Measurements from ENCODE around the gene MINPP1. TPM values are rescaled to one million over a fixed set of nuclear protein-coding genes. Genes with fewer than 3 reads are reported as not detected.

MINPP1 gene
- total RNA-seq, 4 donors from 2014 or later: 9.7 to 20.1 (median 10.1) TPM

DNA sequence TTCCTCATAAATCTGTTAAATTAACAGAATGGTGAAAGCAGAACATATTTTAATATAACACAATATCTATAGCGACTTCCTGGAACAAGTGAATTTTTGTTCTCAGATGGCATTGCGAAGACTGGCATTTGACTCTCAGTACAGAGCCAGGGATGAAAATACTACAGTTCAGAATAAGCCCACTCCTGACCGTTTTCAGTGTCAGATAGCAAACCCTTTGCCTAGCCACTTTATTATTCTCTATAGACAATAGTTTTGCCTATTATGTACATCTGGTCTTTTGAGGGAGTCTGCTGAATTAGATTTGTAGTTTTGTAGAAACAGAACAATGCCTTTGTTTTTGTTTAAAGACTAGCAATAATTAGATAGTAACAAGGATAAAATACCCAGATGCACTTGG lies 2.3 kb downstream of the MINPP1 start:
- H3K4me1 ChIP-seq: peaks cover 3 to 35% (median 7%) of the 10 kb centered on the region in 3 donors
- H3K4me3 ChIP-seq: no peak overlapping the region
- no peaks in the 10 kb centered on the region for H3K27me3 ChIP-seq
- 73 to 87% methylated on average over 2 to 3 of the region's 3 CpGs for WGBS, 2 donors (ENCODE audit: low coverage in 1 of 2)
- peaks cover 0 to 32% of the 10 kb centered on the region in 2 donors for H3K36me3 ChIP-seq
- no peak overlapping the region for H3K27ac ChIP-seq
- TF ChIP-seq CTCF (IDR thresholded peaks at IDR 0.05): no peak
- TF ChIP-seq POLR2A (IDR thresholded peaks at IDR 0.05): no peak
- no peak for TF ChIP-seq EP300 (IDR thresholded peaks at IDR 0.05)
- TF ChIP-seq POLR2AphosphoS5 (IDR thresholded peaks at IDR 0.05): no peak
- no peak for ATAC-seq
- H3K9me3 ChIP-seq: no peaks in the 10 kb centered on the region

- ATAC-seq: no peak
These were observed 3.3 kb downstream of the MINPP1 start for GRCh38 chr10:87507879-87508483.

DNA sequence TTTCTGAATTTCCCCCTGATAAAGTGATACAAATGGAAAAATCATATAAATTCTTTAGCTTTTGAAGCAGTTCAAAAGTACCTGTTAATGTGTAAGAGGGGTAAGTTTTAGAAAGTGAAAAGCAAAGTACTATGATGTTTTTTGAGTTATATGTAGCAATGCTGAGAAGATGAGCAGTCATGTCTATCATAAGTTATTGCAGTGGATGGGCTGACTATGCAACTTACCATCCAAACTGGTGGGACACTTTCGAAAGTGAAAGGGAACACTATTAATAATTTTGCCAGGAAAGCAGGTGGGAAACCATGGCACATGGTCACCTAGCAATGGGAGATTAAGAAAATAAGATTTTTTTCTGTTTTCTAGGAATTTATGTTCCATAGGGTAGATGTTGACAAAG lies 4.1 kb downstream of the MINPP1 start:
- no peak for ATAC-seq
- TF ChIP-seq POLR2A (IDR thresholded peaks at IDR 0.05) (no peak), POLR2AphosphoS5 (IDR thresholded peaks at IDR 0.05) (no peak), CTCF (IDR thresholded peaks at IDR 0.05) (no peak), EP300 (IDR thresholded peaks at IDR 0.05) (no peak)
- H3K36me3 ChIP-seq: peaks cover 0 to 51% of the 10 kb centered on the region in 2 donors
- no peaks in the 10 kb centered on the region for H3K9me3 ChIP-seq
- no peak overlapping the region for H3K4me3 ChIP-seq
- H3K27ac ChIP-seq: no peak overlapping the region
- peaks cover 3 to 32% (median 7%) of the 10 kb centered on the region in 3 donors for H3K4me1 ChIP-seq
- 100% methylated on average over 1 of the region's 1 CpG for WGBS, 2 donors (ENCODE audit: low coverage in 1 of 2)
- no peaks in the 10 kb centered on the region for H3K27me3 ChIP-seq

More at GRCh38 chr10:87507879-87508483, 3.3 kb downstream of the MINPP1 start:
- H3K27ac ChIP-seq: no peak overlapping the region
- H3K27me3 ChIP-seq: no peaks in the 10 kb centered on the region
- peaks cover 3 to 35% (median 7%) of the 10 kb centered on the region in 3 donors for H3K4me1 ChIP-seq
- no peak overlapping the region for H3K4me3 ChIP-seq
- no peak for TF ChIP-seq POLR2AphosphoS5 (IDR thresholded peaks at IDR 0.05)
- TF ChIP-seq EP300 (IDR thresholded peaks at IDR 0.05): no peak
- TF ChIP-seq CTCF (IDR thresholded peaks at IDR 0.05): no peak
- no peak for TF ChIP-seq POLR2A (IDR thresholded peaks at IDR 0.05)
- peaks cover 0 to 43% of the 10 kb centered on the region in 2 donors for H3K36me3 ChIP-seq
- 88 to 89% methylated on average over 4 to 5 of the region's 5 CpGs for WGBS, 2 donors (ENCODE audit: low coverage in 1 of 2)
- no peaks in the 10 kb centered on the region for H3K9me3 ChIP-seq

DNA sequence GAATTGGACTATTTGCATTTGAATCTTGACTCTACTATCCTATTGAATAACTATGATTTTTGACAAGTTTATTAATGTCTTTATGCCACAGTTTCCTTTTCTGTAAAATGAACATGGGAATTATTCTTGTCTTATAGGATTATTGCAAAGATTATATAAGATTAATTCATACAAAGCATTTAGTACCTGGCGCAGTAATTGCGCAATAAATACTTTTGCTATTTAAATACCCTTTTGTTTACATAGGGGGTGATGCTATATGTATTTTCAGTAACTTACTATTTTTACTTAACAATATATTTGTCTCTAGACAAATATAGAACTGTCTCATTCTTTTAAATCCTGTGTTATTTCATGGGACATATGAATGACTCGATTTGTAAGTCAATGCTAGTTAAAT lies 5.3 kb downstream of the MINPP1 start:
- no peak for ATAC-seq

More for the DNA sequence above, 5.3 kb downstream of the MINPP1 start:
- Histone ChIP-seq H3K27me3 (no peaks in the 10 kb centered on the region), H3K9me3 (no peaks in the 10 kb centered on the region), H3K27ac (no peak overlapping the region), H3K4me1 (peaks cover 3 to 28% (median 7%) of the 10 kb centered on the region in 3 donors), H3K36me3 (peaks cover 0 to 63% of the 10 kb centered on the region in 2 donors), H3K4me3 (no peak overlapping the region)
- WGBS, 2 donors (ENCODE audit: low coverage in 1 of 2): 76 to 87% methylated on average over 3 of the region's 3 CpGs
- no peak for TF ChIP-seq POLR2A (IDR thresholded peaks at IDR 0.05)
- TF ChIP-seq POLR2AphosphoS5 (IDR thresholded peaks at IDR 0.05): no peak
- no peak for TF ChIP-seq CTCF (IDR thresholded peaks at IDR 0.05)
- no peak for TF ChIP-seq EP300 (IDR thresholded peaks at IDR 0.05)

Data from gastroesophageal sphincter (tissue), 4 donors.